IMR-90 (cell line): Measurements from ENCODE around the gene ST8SIA6. TPM values are rescaled to one million over a fixed set of nuclear protein-coding genes. Genes with fewer than 3 reads are reported as not detected.

ENCODE experiments used
- ATAC-seq: fragments of 200-7000 bp; cut with Tn5 transposase; 2 replicates; pipeline ENCODE4 v1.9.1; 2020; ENCODE audit warnings: low read depth, mild to moderate bottlenecking, moderate library complexity
- BruUV-seq: library from RNA; stranded (reverse); fragments of 400-500 nt; replicated peaks from 2 replicates; lab custom pipeline; 2021; lab: Mats Ljungman, UMichigan
- CTCF ChIA-PET: fragments of 300-600 bp; formaldehyde crosslinking; extraction: SDS; loops from one replicate; lab custom pipeline; 2021; ENCODE audit warnings: antibody characterized with exemption; lab: Yijun Ruan, JAX
- POLR2A ChIA-PET: fragments of 300-600 bp; sonication (Branson Sonifier 250); formaldehyde crosslinking; loops from one replicate; lab custom pipeline; 2022; ENCODE audit warnings: antibody characterized with exemption; ENCODE audit not compliant: unreplicated experiment; lab: Charles Lee
- DNase-seq: peaks from one replicate; pipeline ENCODE4 v3.0.0; 2013
- H2AFZ ChIP-seq: replicated peaks from 2 replicates; pipeline ENCODE3; 2013; ENCODE audit warnings: low read length, mild to moderate bottlenecking; ENCODE audit not compliant: poor library complexity
- H2AK5ac ChIP-seq: 2 replicates; pipeline ENCODE4 v1.6.1; 2013; ENCODE audit warnings: low read depth, low read length, inconsistent platforms
- H2AK9ac ChIP-seq: replicated peaks from 2 replicates; pipeline ENCODE3; 2013; ENCODE audit warnings: mild to moderate bottlenecking, low read depth, low read length, moderate library complexity; ENCODE audit not compliant: poor library complexity
- H2BK120ac ChIP-seq: 2 replicates; pipeline ENCODE4 v1.6.1; 2013; ENCODE audit warnings: low read depth, low read length, inconsistent platforms
- H2BK15ac ChIP-seq: 3 replicates; pipeline ENCODE4 v1.6.1; 2013; ENCODE audit warnings: low read depth, low read length, inconsistent platforms
- H2BK20ac ChIP-seq: 2 replicates; pipeline ENCODE4 v1.6.1; 2013; ENCODE audit warnings: low read depth, mild to moderate bottlenecking, inconsistent platforms, low read length, moderate library complexity
- H2BK5ac ChIP-seq: 2 replicates; pipeline ENCODE4 v1.6.1; 2013; ENCODE audit warnings: mild to moderate bottlenecking, low read depth, low read length, inconsistent platforms; ENCODE audit not compliant: poor library complexity, severe bottlenecking
- H3K14ac ChIP-seq: replicated peaks from 2 replicates; pipeline ENCODE4 v1.6.1; 2013; ENCODE audit warnings: low read depth, low read length, inconsistent platforms
- H3K18ac ChIP-seq: 2 replicates; pipeline ENCODE4 v1.6.1; 2013; ENCODE audit warnings: low read depth, low read length, control low read depth
- H3K23ac ChIP-seq: 2 replicates; pipeline ENCODE4 v1.6.1; 2013; ENCODE audit warnings: low read depth, low read length, inconsistent platforms
- H3K27ac ChIP-seq: 2 replicates; pipeline ENCODE4 v1.5.1; 2013; ENCODE audit warnings: mild to moderate bottlenecking, control low read depth, low read length; ENCODE audit not compliant: insufficient read depth
- H3K27me3 ChIP-seq: 2 replicates; pipeline ENCODE4 v1.6.1; 2013; ENCODE audit warnings: low read length; ENCODE audit not compliant: control insufficient read depth, insufficient read depth
- H3K36me3 ChIP-seq: 2 replicates; pipeline ENCODE4 v1.6.1; 2013; ENCODE audit warnings: low read length, mixed read lengths; ENCODE audit not compliant: control insufficient read depth, insufficient read depth
- H3K4ac ChIP-seq: 2 replicates; pipeline ENCODE4 v1.6.1; 2013; ENCODE audit warnings: low read depth, low read length, inconsistent platforms
- H3K4me1 ChIP-seq: 2 replicates; pipeline ENCODE4 v1.6.1; 2013; ENCODE audit warnings: low read length, mixed read lengths; ENCODE audit not compliant: control insufficient read depth, insufficient read depth
- H3K4me2 ChIP-seq: 2 replicates; pipeline ENCODE4 v1.6.1; 2013; ENCODE audit warnings: low read depth, mild to moderate bottlenecking, control low read depth, low read length, moderate library complexity
- H3K4me3 ChIP-seq: 2 replicates; pipeline ENCODE4 v1.5.1; 2013; ENCODE audit warnings: low read depth, mild to moderate bottlenecking, control low read depth, low read length, moderate library complexity; ENCODE audit not compliant: insufficient read depth
- H3K56ac ChIP-seq: 2 replicates; pipeline ENCODE4 v1.6.1; 2013; ENCODE audit warnings: low read length, inconsistent platforms; ENCODE audit not compliant: insufficient read depth; ENCODE audit errors: extremely low read depth
- H3K79me1 ChIP-seq, 2 experiments: 2 replicates each; pipeline ENCODE4 v1.6.1; 2013; ENCODE audit warnings: low read length in 2 of 2, inconsistent platforms in 1 of 2, low read depth in 1 of 2
- H3K9ac ChIP-seq: 2 replicates; pipeline ENCODE4 v1.6.1; 2013; ENCODE audit warnings: low read depth, low read length, control low read depth
- H3K9me1 ChIP-seq: 2 replicates; pipeline ENCODE4 v1.6.1; 2013; ENCODE audit warnings: low read length, inconsistent platforms; ENCODE audit not compliant: insufficient read depth
- H3K9me3 ChIP-seq: 2 replicates; pipeline ENCODE4 v1.6.1; 2013; ENCODE audit warnings: low read length; ENCODE audit not compliant: control insufficient read depth, insufficient read depth
- H4K20me1 ChIP-seq: 2 replicates; pipeline ENCODE4 v1.6.1; 2013; ENCODE audit warnings: low read length, inconsistent platforms; ENCODE audit not compliant: insufficient read depth
- H4K5ac ChIP-seq: 2 replicates; pipeline ENCODE4 v1.6.1; 2013; ENCODE audit warnings: mild to moderate bottlenecking, low read depth, low read length, control low read depth
- H4K8ac ChIP-seq, 2 experiments: 2 replicates each; pipeline ENCODE4 v1.6.1; 2013; ENCODE audit warnings: low read depth in 2 of 2, low read length in 2 of 2, control low read depth in 1 of 2, inconsistent platforms in 1 of 2
- H4K91ac ChIP-seq: 2 replicates; pipeline ENCODE4 v1.6.1; 2013; ENCODE audit warnings: low read depth, low read length, inconsistent platforms; ENCODE audit not compliant: insufficient read depth
- WGBS, 2 experiments: methylation state at CpG; one replicate each; pipeline versions ENCODE4 v1.1.5 to v1.1.7; 2013; ENCODE audit warnings: missing lambda C conversion rate in 2 of 2; ENCODE audit not compliant: insufficient read length in 1 of 2; ENCODE audit errors: extremely low coverage in 2 of 2; 5-methylcytosine and 5-hydroxymethylcytosine counted together
- dilution Hi-C: fragments of 300-500 bp; cut with HindIII; formaldehyde crosslinking; loops from one replicate; pipeline ENCODE4 v1.14.3; 2018; ENCODE audit warnings: low sequenced_read_pairs; ENCODE audit not compliant: unreplicated experiment
- in situ Hi-C: fragments of 300-500 bp; cut with MboI; formaldehyde crosslinking; loops from 3 replicates; pipeline ENCODE4 v1.14.3; 2019; ENCODE audit warnings: low sequenced_read_pairs, inconsistent platforms, mixed read lengths
- intact Hi-C: fragments of 100-400 bp; cut with micrococcal nuclease; formaldehyde crosslinking; loops from 2 replicates; pipeline ENCODE4 v1.10.0; 2022
- polyA plus RNA-seq, 3 experiments: library from polyadenylated mRNA; depleted of rRNA; stranded (reverse); fragments of >200 nt; gene quantifications; 2 replicates each; pipeline ENCODE4 v1.2.3, GENCODE V29; 2012; ENCODE audit warnings: low replicate concordance in 1 of 3
- total RNA-seq: library from RNA; depleted of rRNA; stranded (reverse); fragments of >200 nt; gene quantifications from 2 replicates; pipeline ENCODE4 v1.2.3, GENCODE V29; 2012
- TF ChIP-seq, protein P1 (sequence below): fragments of 150-350 bp; IDR thresholded peaks from 2 replicates; pipeline ENCODE4 v1.6.1; 2017; ENCODE audit warnings: mild to moderate bottlenecking, antibody characterized with exemption, low read length, low read depth

Gene ST8SIA6
- total and polyA plus RNA-seq, 2 of the 4 experiments (the other 2 are of a cell fraction), result 0.10 to 0.18 TPM

DNA sequence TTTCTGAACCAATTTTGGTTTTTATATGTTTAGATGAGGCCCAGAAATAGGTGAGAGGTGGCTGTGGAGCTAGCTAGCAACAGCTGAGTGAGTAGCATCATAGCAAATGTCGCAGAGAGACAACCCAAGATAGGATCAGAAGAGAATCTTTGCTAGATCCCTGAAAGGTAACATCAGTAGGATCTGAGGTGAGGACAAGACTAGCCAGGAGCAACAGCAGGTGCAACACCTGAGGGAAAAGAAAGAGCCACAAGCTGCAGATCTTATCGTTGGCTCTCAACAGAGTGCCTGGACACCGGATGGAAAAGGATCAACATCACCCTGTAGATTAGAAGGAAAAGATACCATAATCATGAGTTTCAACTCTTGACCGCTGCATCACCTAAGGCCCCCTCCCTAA, 4.4 kb downstream of the ST8SIA6 start:
- Histone ChIP-seq H3K27ac (no peak overlapping the region), H2BK5ac (no peak overlapping the region), H2AK9ac (no peak overlapping the region), H4K91ac (no peak overlapping the region), H3K4me3 (no peak overlapping the region), H3K14ac (no peak overlapping the region), H3K27me3 (peaks cover 10% of the 10 kb centered on the region; the same call in 1 of the 2 replicates), H2AK5ac (no peak overlapping the region), H3K9me1 (no peaks in the 10 kb centered on the region), H4K20me1 (no peaks in the 10 kb centered on the region), H4K5ac (no peak overlapping the region), H4K8ac (no peak overlapping the region), H3K56ac (no peak overlapping the region), H2BK20ac (no peak overlapping the region), H3K9ac (no peak overlapping the region), H3K4me1 (peaks cover 2% of the 10 kb centered on the region; the same call in 1 of the 2 replicates), H3K79me1 (no peaks in the 10 kb centered on the region), H3K18ac (no peak overlapping the region), H3K36me3 (no peaks in the 10 kb centered on the region), H2AFZ (no peak overlapping the region), H3K4me2 (no peak overlapping the region), H3K23ac (no peak overlapping the region), H3K4ac (no peak overlapping the region), H3K9me3 (peaks cover 17% of the 10 kb centered on the region), H2BK120ac (no peak overlapping the region), H2BK15ac (no peak overlapping the region)
- intact Hi-C loops, result loop anchor here (5.0 kb wide), 1 partner anchor 147 kb away; no protein-coding TSS in a partner anchor
- ChIA-PET CTCF (interaction anchor here (1.0 kb wide), 1 partner anchor 19 kb away, joined by 3 read pairs; no protein-coding TSS in a partner anchor), POLR2A (no interaction called here)
- ATAC-seq (no peak), DNase-seq (no peak)
- in situ Hi-C loops, result no loop called here
- TF ChIP-seq, protein P1, sequence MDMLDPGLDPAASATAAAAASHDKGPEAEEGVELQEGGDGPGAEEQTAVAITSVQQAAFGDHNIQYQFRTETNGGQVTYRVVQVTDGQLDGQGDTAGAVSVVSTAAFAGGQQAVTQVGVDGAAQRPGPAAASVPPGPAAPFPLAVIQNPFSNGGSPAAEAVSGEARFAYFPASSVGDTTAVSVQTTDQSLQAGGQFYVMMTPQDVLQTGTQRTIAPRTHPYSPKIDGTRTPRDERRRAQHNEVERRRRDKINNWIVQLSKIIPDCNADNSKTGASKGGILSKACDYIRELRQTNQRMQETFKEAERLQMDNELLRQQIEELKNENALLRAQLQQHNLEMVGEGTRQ, result no peak
- dilution Hi-C loops, result no loop called here
- 100% methylated on average over 1 of the region's 4 CpGs; no CpG with 5 or more reads in 1 of the 2 experiments for WGBS, 2 experiments
- no TSS peak for BruUV-seq
